Heart left ventricle (tissue), 16 donors: Measurements from ENCODE around the gene MUC4. TPM values are rescaled to one million over a fixed set of nuclear protein-coding genes. Genes with fewer than 3 reads are reported as not detected.
"Not testable (repeated sequence)": the region's sequence is repeated elsewhere in the genome, so short reads cannot be mapped to it uniquely, and the experiment has no call there.

Experiments
- ATAC-seq, 4 donors: fragments of 200-7000 bp; cut with Tn5 transposase; one replicate each; pipeline ENCODE4 v1.9.1; 2020 to 2022; ENCODE audit warnings: moderate library complexity in 4 of 4, mild to moderate bottlenecking in 3 of 4, moderate number of reproducible peaks in 1 of 4
- DNase-seq, 5 donors: peaks; one replicate each; pipeline ENCODE4 v3.0.0-alpha.2; 2020
- H3K27ac ChIP-seq, 12 donors: fragments of 200-600 bp; sonication (generic) in 4 of 12; one replicate each; pipeline versions ENCODE4 v1.5.0 to v1.8.0; 2016 to 2022; ENCODE audit warnings: mild to moderate bottlenecking in 2 of 12
- H3K27me3 ChIP-seq, 9 donors: fragments of 200-600 bp; sonication (generic) in 2 of 9; one replicate each; pipeline versions ENCODE4 v1.5.1 to v1.8.0; 2016 to 2022; ENCODE audit warnings: mild to moderate bottlenecking in 3 of 9
- H3K36me3 ChIP-seq, 9 donors: fragments of 200-600 bp; sonication (generic) in 2 of 9; one replicate each; pipeline versions ENCODE4 v1.5.0 to v1.8.0; 2018 to 2022; ENCODE audit warnings: mild to moderate bottlenecking in 2 of 9
- H3K4me1 ChIP-seq, 12 donors: fragments of 200-600 bp; sonication (generic) in 4 of 12; one replicate each; pipeline versions ENCODE4 v1.5.0 to v1.8.0; 2016 to 2022; ENCODE audit warnings: mild to moderate bottlenecking in 3 of 12
- H3K4me3 ChIP-seq, 12 donors: fragments of 200-600 bp; sonication (generic) in 4 of 12; one replicate each; pipeline versions ENCODE4 v1.5.0 to v1.8.0; 2017 to 2022; ENCODE audit warnings: mild to moderate bottlenecking in 9 of 12, moderate library complexity in 4 of 12
- H3K9me3 ChIP-seq, 12 donors: fragments of 200-600 bp; sonication (generic) in 4 of 12; one replicate each; pipeline versions ENCODE4 v1.5.0 to v1.8.0; 2016 to 2022; ENCODE audit warnings: mild to moderate bottlenecking in 1 of 12
- POLR2A ChIP-seq, 2 donors: fragments of 450-650 bp; IDR thresholded peaks; one replicate each; pipeline ENCODE4 v1.6.1; 2017; ENCODE audit warnings: antibody characterized with exemption in 2 of 2, mild to moderate bottlenecking in 2 of 2, moderate library complexity in 2 of 2
- WGBS, 4 donors: extraction: QIAGEN DNeasy Blood & Tissue Kit in 2 of 4; methylation state at CpG; one replicate each; pipeline versions ENCODE4 v1.1.5 to v1.1.7; 2013 to 2018; 5-methylcytosine and 5-hydroxymethylcytosine counted together
- intact Hi-C, 10 donors: fragments of 100-400 bp; cut with DNase I; formaldehyde crosslinking; loops; one replicate each; pipeline versions ENCODE4 v1.11.1 to v1.14.2; 2022
- polyA plus RNA-seq, 2 donors: library from polyadenylated mRNA; stranded (reverse); fragments of 200-250 nt; gene quantifications; one replicate each; pipeline ENCODE4 v1.2.3, GENCODE V29; 2013
- total RNA-seq, 9 donors: library from RNA; depleted of rRNA in 2 of 9; stranded (reverse); fragments of >200 nt in 2 of 9; fragmentation: NEBNext Ultra II Directional in 3 of 9; extraction: Animal tissue kit (Norgen Biotek cat#: 25700) in 3 of 9; gene quantifications; one replicate each; pipeline versions ENCODE4 v1.1.0 to v1.2.4, GENCODE V29; 2016 to 2023
- TF ChIP-seq, protein P1 (sequence below), 12 donors: fragments of 200-600 bp; sonication (generic) in 4 of 12; IDR thresholded peaks; one replicate each; pipeline versions ENCODE4 v1.5.0 to v1.8.0; 2018 to 2022; ENCODE audit warnings: antibody characterized with exemption in 12 of 12, mild to moderate bottlenecking in 5 of 12
- donor health status: ischemic (EF 13 %, LVEDD 7.1; RV severe dilation, severe dysfunction).
- donor health status: healthy with polysubstance abuse.
- donor health status: DM: no; HTN: yes; CAD: no.
- donor health status: DM: no; HTN: no; CAD: no.
- donor health status: ischemic (EF 25% LVEDD 6.9; RV normal size, moderate dysfunction).
- donor health status: ischemic (EF 25% LVEDD 5.7; RV mildly dilated, moderate dysfunction).
- donor health status: healthy.
- donor health status: DM: yes; HTN: yes; CAD: no.
- donor health status: ischemic (EF 35%, LVEDD 5.7; RV mildly dilated, moderate dysfunction).
- donor health status: nonischemic (EF 11% LVEDD 7.7; RV severe dilation, severe dysfunction).
- donor health status: DM: yes; HTN: yes; CAD: no.
- donor health status: PGD.
- donor health status: ischemic (EF 29% LVEDD 5.4; RV normal size, mild dysfunction).
- donor health status: nonischemic (EF 23%, LVEDD 6.1; RV moderate dilation, normal function).

The MUC4 gene
- total and polyA plus RNA-seq, 11 donors, result 0.02 to 0.17 (median 0.03) TPM; not detected in 8

GRCh38 chr3:195820901-195821300 lies 9.2 kb upstream of the MUC4 start:
- no peak overlapping the region for H3K4me3 ChIP-seq
- H3K27ac ChIP-seq, result no peak overlapping the region
- H3K4me1 ChIP-seq, result no peaks in the 10 kb centered on the region
- ATAC-seq, result no peak
- no peak for DNase-seq
- TF ChIP-seq, protein P1, sequence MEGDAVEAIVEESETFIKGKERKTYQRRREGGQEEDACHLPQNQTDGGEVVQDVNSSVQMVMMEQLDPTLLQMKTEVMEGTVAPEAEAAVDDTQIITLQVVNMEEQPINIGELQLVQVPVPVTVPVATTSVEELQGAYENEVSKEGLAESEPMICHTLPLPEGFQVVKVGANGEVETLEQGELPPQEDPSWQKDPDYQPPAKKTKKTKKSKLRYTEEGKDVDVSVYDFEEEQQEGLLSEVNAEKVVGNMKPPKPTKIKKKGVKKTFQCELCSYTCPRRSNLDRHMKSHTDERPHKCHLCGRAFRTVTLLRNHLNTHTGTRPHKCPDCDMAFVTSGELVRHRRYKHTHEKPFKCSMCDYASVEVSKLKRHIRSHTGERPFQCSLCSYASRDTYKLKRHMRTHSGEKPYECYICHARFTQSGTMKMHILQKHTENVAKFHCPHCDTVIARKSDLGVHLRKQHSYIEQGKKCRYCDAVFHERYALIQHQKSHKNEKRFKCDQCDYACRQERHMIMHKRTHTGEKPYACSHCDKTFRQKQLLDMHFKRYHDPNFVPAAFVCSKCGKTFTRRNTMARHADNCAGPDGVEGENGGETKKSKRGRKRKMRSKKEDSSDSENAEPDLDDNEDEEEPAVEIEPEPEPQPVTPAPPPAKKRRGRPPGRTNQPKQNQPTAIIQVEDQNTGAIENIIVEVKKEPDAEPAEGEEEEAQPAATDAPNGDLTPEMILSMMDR (IDR thresholded peaks at IDR 0.05), result no peak
- TF ChIP-seq POLR2A (IDR thresholded peaks at IDR 0.05), result no peak
- H3K27me3 ChIP-seq, result peaks cover 0 to 38% (median 5%) of the 10 kb centered on the region in 9 donors
- WGBS, 4 donors, result 80 to 85% (median 82%) methylated on average over 4 to 5 of the region's 5 CpGs
- no peaks in the 10 kb centered on the region for H3K36me3 ChIP-seq
- intact Hi-C loops, result no loop called here
- H3K9me3 ChIP-seq, result no peaks in the 10 kb centered on the region

GRCh38 chr3:195820186-195820585 lies 8.5 kb upstream of the MUC4 start:
- Histone ChIP-seq H3K27me3 (peaks cover 0 to 38% (median 5%) of the 10 kb centered on the region in 9 donors), H3K4me1 (no peaks in the 10 kb centered on the region), H3K36me3 (no peaks in the 10 kb centered on the region), H3K9me3 (no peaks in the 10 kb centered on the region), H3K4me3 (no peak overlapping the region), H3K27ac (no peak overlapping the region)
- TF ChIP-seq, protein P1 (IDR thresholded peaks at IDR 0.05), result no peak
- TF ChIP-seq POLR2A (IDR thresholded peaks at IDR 0.05), result no peak
- ATAC-seq, result no peak
- WGBS, 4 donors, result 74 to 87% (median 80%) methylated on average over 7 to 8 of the region's 8 CpGs
- DNase-seq, result no peak
- intact Hi-C loops, result no loop called here

GRCh38 chr3:195818301-195818700 lies 6.6 kb upstream of the MUC4 start:
- H3K4me1 ChIP-seq, result no peaks in the 10 kb centered on the region
- peaks cover 0 to 33% (median 3%) of the 10 kb centered on the region in 9 donors for H3K27me3 ChIP-seq
- TF ChIP-seq, protein P1 (IDR thresholded peaks at IDR 0.05), result no peak
- TF ChIP-seq POLR2A (IDR thresholded peaks at IDR 0.05), result no peak
- H3K9me3 ChIP-seq, result no peaks in the 10 kb centered on the region
- ATAC-seq, result no peak
- no peak for DNase-seq
- intact Hi-C loops, result no loop called here
- H3K27ac ChIP-seq, result no peak overlapping the region
- no peak overlapping the region for H3K4me3 ChIP-seq
- H3K36me3 ChIP-seq, result no peaks in the 10 kb centered on the region
- WGBS, 4 donors, result 86 to 91% (median 89%) methylated on average over 21 of the region's 21 CpGs

DNA sequence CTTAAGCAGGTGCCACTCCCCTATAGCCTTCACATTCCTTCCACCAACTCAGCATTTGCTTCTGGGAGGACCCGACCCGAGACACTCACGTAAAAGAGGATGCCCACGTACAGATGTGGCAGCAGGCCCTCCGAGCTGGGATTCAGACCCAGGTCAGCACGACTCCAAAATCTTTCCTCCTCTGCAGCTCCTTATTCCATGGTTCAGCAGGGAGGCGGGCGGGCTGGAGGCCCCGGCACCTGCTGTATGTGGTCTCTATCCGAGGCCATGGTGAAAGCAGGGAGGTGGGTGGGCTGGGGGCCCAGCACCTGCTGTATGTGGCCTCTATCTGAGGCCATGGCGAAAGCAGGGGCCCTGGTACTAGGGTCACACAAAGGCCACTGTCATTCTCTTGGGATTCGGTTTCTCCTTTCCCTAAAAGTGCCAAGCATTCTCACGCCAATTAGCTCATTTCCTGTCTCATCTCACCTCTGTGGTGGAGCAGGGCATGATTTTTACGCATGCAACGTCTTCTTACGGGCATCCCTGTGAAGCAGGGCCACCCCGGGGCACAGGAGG lies 5.9 kb upstream of the MUC4 start:
- H3K27ac ChIP-seq, result no peak overlapping the region
- TF ChIP-seq POLR2A (IDR thresholded peaks at IDR 0.05), result no peak
- TF ChIP-seq, protein P1 (IDR thresholded peaks at IDR 0.05), result no peak
- 87 to 94% (median 89%) methylated on average over 16 to 17 of the region's 17 CpGs for WGBS, 4 donors
- H3K36me3 ChIP-seq, result no peaks in the 10 kb centered on the region
- H3K4me3 ChIP-seq, result no peak overlapping the region
- no peak for ATAC-seq
- no peaks in the 10 kb centered on the region for H3K9me3 ChIP-seq
- peaks cover 0 to 33% (median 3%) of the 10 kb centered on the region in 9 donors for H3K27me3 ChIP-seq
- H3K4me1 ChIP-seq, result no peaks in the 10 kb centered on the region
- no peak for DNase-seq
- intact Hi-C loops, result no loop called here

DNA sequence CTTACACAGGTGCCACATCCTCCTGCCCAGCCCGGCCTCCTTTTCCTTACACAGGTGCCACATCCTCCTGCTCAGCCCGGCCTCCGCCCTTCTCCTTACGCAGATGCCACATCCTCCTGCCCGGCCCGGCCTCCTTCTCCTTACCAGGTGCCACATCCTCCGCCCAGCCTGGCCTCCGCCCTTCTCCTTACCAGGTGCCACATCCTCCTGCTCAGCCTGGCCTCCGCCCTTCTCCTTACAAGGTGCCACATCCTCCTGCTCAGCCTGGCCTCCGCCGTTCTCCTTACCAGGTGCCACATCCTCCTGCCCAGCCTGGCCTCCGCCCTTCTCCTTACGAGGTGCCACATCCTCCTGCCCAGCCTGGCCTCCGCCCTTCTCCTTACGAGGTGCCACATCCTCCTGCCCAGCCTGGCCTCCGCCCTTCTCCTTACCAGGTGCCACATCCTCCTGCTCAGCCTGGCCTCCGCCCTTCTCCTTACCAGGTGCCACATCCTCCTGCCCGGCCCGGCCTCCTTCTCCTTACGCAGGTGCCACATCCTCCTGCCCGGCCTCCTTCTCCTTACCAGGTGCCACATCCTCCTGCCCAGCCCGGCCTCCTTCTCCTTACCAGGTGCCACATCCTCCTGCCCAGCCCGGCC lies 4.7 kb upstream of the MUC4 start:
- DNase-seq, H3K27ac ChIP-seq, H3K4me1 ChIP-seq, H3K9me3 ChIP-seq, H3K4me3 ChIP-seq, ATAC-seq, intact Hi-C loops, H3K36me3 ChIP-seq: not testable (repeated sequence)
- peaks cover 0 to 32% (median 7%) of the 10 kb centered on the region in 9 donors for H3K27me3 ChIP-seq
- 92 to 96% (median 94%) methylated on average over 22 to 23 of the region's 23 CpGs for WGBS, 4 donors
